GM18502 (cell line): ENCODE data around the gene IST1.
A peak's percentile ranks its signal among the peaks of the same experiment; 100 is the strongest.

Experiments
- ATAC-seq: cut with Tn5 transposase; IDR thresholded peaks from one replicate; pipeline ENCODE4 v1.9.1; 2021; ENCODE audit warnings: mild to moderate bottlenecking; ENCODE audit not compliant: unreplicated experiment, poor library complexity

IST1 gene

GRCh38 chr16:71914802-71915201, 19.5 kb downstream of the IST1 start:
- no peak for ATAC-seq

- no peak for ATAC-seq
Observed at GRCh38 chr16:71915350-71915749, 20.0 kb downstream of the IST1 start.

DNA sequence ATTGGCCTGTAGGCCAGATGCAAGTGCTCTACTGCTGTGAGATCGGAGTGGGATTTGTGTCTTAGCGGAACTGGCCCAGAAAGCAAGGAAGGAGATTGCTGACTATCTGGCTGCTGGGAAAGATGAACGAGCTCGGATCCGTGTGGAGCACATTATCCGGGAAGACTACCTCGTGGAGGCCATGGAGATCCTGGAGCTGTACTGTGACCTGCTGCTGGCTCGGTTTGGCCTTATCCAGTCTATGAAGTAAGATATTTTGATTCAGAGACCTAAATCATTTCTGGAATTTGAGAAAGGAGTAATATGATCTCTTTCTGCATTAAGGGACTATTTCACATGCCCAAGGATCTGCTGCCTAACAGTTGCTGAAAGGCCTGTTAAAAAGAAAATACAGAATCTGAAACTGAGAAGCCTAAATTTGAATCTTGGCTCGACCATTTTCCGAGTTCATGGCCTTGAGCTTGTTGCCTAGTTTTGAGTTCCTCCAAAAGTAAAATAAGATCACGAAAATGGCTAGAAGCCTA, 21.1 kb downstream of the IST1 start:
- no peak for ATAC-seq

DNA sequence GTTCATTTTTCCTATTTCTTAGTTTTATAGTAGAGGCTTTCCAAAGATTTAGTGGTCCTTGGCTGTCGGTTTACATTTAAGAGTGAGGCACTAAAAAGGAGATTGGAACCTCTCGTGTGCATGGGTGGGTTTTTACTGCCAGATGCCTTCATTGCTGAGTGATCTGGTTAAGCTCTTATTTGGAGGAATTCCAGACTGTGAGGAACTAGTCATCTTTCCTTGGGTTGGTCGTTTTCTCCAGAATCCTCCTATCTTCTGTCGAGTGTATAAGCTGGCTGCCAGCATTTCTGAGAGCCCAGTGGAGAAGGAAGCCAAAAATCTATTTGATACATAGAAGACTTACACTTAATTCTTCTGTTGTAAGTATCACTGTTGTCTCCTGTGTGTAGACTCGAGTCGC, 22.6 kb downstream of the IST1 start:
- no peak for ATAC-seq

- peak; percentile 80 for ATAC-seq
Observed at GRCh38 chr16:71919035-71919434, 23.7 kb downstream of the IST1 start.

DNA sequence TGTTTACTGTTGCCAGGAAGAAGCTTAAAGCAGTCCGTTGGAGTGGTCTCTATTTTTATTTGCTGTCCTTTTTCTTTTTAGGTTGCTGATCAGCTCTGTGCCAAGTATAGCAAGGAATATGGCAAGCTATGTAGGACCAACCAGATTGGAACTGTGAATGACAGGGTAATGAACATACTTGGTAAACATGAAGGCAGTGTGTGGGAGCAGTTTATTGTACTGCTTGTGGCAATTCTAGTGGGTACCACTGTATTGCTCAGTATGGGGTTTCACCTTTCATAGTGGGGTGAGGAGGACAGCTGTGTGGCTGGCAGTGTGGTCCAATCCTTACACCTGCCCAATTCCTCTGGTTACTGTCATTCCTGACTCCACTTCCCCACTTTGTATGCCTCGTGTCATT, 25.3 kb downstream of the IST1 start:
- ATAC-seq = no peak

- no peak for ATAC-seq
Observed at GRCh38 chr16:71923941-71924690, 28.8 kb downstream of the IST1 start.

GRCh38 chr16:71924710-71925109, 29.4 kb downstream of the IST1 start:
- ATAC-seq = no peak

DNA sequence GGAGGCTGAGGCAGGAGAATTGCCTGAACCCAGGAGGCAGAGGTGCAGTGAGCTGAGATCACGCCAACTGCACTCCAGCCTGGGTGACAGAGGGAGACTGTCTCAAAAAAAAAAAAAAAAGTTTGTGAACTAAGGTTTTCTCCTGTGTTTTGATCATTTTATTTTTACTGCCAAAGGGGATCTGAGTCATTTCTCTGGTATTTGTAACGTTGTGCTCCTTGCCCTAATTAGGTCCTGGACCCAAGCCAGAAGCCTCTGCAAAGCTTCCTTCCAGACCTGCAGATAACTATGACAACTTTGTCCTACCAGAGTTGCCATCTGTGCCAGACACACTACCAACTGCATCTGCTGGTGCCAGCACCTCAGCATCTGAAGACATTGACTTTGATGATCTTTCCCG, 32.1 kb downstream of the IST1 start:
- ATAC-seq = no peak

DNA sequence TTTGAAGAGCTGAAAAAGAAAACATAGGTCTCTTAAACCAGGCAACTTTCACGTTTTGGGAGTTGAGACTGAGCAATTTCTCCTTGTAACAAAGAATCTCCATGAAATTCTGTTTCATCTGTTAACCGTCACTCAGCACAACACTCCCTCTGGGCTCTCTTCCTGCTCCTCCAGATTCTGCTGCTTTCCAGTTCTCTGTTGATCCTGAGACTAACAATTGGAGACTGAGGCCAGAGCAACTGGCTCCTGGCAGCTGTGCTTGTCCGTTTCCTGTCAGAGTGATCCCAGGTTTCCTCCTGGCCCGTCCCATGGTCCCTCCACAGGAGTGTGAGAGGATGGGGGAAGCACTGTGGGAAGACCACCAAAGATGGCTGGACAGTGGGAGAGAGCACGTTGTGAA, 32.5 kb downstream of the IST1 start:
- no peak for ATAC-seq

GRCh38 chr16:71929048-71929447, 33.7 kb downstream of the IST1 start:
- no peak for ATAC-seq

DNA sequence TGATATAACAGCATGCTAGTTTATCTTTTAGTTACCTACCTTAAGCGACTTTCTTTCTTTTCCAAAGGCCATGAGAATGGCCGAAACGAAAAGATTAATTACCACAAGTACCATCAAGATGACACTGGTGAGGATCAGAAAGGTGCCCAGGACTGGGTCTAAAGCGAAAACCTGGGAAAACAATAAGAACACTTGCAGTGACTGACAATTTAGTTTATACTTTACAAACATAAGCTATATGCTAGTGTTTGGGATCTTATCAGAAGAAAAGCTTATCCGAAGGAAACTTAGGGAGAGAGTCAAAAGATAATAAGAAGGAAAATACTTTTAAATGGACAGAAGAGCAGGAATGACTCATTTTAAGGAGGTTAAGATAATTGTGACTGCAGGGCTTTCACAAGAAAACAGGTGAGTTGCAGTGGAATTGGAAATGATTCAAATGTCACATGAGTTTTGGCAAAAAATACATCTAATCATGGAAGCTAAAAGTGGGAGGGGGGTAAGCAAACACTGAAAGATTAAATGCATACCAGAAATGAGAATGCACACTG, 34.8 kb downstream of the IST1 start:
- ATAC-seq = no peak

DNA sequence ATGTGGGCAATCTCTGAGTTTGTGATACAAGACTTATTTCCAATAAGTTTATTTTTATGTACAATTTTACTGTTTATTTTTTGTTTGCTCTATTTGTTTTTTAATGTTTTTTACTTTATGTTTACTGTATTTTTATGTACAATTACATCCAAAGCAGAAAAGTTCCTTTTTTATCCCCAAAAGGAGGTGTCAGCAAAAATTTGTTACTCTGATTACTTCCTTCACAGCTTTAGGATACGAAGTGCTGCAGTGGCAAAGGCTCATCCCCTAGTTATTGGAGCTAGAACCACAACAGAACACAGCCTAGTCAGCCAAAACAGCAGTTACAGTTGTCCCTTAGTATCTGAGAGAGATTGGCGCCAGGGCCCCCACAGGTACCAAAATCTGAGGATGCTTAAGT, 35.7 kb downstream of the IST1 start:
- ATAC-seq = no peak

- no peak for ATAC-seq
Observed at GRCh38 chr16:71931599-71931998, 36.3 kb downstream of the IST1 start.

- ATAC-seq = no peak
Observed at GRCh38 chr16:71933017-71933416, 37.7 kb downstream of the IST1 start.

DNA sequence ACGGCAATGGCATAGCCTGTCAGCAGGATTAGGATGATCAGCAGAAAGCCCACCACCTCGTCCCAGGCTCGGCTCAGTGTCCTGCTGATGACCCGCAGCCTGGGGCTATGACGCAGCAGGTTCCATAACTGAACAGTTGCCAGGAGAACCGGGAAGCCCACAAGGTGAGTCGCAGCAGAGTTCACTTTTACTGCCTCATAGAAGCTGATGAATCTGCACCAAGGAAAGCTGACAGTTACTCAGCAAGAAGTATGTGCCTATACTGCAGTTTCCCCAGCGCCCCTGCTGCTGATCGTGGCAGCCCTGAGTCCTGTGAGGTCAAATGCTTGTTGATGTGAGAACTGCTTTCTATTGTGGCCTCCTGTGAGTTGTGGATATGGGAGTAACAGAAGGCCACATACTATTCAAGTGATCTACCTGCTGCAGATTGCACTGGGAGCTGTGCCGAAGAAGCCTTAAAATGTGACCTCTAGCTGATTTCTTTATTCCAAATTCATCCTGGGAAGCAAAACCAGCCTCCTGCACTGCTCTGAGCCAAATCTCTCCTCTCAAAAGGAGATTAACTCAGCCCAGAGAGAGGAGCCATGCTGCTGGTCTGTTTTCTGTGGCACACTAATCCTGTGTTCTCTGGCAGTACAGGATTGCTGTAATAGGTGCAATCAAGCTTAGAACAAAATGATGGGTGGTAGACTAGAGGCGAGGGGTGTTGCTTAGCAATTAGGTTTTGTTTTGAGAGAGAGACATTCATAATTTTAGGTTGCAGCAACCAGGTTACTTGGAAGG, 38.8 kb downstream of the IST1 start:
- no peak for ATAC-seq

DNA sequence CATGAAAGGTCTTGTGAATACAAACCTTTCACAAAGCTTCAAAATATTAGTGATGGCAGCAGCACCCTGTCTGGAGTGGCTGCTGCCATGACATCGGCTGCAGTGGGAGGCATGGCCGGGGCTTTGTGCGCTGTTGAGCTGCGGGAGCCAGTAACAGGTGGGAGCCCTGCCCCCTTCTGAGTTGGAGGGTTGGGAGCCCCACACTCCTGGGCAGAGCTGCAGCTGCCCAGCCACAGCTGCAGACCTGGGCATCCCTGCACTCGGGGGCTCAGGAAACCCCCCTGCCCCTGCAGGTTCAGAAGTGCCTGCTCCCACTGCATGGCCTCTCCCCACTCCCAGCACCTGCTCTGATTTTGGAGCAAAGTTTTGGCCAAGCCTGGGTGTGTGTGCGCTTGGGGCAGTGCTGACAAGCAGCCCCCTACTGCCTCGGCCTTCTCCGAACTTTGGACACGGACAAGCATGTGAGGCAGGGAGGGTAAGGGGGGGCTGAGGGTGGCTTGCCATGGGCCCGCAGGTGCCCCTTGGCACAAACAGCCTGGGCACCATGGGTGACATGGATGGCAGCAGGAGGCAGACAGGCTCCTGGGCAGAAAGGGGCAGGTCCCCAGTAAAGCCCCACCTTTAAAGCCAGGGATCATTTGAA, 42.7 kb downstream of the IST1 start:
- no peak for ATAC-seq

- ATAC-seq = no peak
Observed at GRCh38 chr16:71943887-71944286, 48.6 kb downstream of the IST1 start.

DNA sequence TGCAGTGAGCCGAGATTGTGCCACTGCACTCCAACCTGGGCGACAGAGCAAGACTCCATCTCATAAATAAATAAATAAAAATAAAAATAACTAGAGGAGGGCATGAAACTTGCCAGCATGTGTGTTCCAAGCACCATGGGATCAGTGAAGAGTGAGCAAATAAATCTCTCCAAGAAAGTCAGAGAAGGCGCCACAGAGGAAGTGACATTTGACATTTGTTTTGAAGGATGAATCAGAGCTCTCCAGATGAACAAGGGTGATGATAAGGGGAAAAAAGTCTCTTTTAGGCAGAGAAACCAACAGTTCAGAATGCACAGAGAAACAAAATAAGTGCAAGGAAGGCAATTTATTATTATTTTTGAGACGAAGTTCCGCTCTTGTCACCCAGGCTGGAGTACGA, 50.3 kb downstream of the IST1 start:
- ATAC-seq = no peak

DNA sequence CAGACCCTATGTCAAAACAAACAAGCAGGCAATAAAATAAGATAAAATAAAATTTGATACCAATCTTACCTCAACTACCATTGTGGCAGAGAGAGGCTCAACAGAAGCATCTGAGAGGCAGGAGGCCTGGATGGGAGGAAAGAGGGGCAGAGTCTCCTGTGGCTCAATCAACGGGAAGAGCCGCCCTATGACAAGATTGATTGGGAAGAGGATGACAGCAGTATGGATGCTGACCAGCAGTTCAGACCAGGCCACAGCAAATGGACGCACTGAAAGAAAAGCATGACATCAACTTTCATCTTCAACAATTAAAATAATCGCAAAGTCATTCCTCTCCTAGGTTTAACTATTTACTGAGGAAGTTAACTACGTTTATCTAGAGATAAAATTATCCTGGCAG, 57.5 kb downstream of the IST1 start:
- ATAC-seq = no peak

- ATAC-seq = no peak
Observed at GRCh38 chr16:71954180-71954579, 58.8 kb downstream of the IST1 start.
